Measurements from ENCODE around the gene HIVEP1.

Gene HIVEP1

GRCh38 chr6:12032783-12033573, 20.9 kb downstream of the HIVEP1 start:
- DNase-seq (ENCODE audit: low read depth), result no peak
- no peak for TF ChIP-seq CTCF (IDR thresholded peaks at IDR 0.05; ENCODE audit: low read length, missing control alignments)
- no peak overlapping the region for H3K4me3 ChIP-seq (replicated peaks; ENCODE audit: low read depth, low read length)

GRCh38 chr6:12033770-12034169, 21.7 kb downstream of the HIVEP1 start:
- TF ChIP-seq CTCF (IDR thresholded peaks at IDR 0.05; ENCODE audit: low read length, missing control alignments), result no peak
- DNase-seq (ENCODE audit: low read depth), result peak; percentile 81

GRCh38 chr6:12034349-12034748, 22.2 kb downstream of the HIVEP1 start:
- no peak overlapping the region for H3K4me3 ChIP-seq (replicated peaks; ENCODE audit: low read depth, low read length)
- TF ChIP-seq CTCF (IDR thresholded peaks at IDR 0.05; ENCODE audit: low read length, missing control alignments), result no peak
- DNase-seq (ENCODE audit: low read depth), result no peak

More at GRCh38 chr6:12033770-12034169, 21.7 kb downstream of the HIVEP1 start:
- no peak overlapping the region for H3K4me3 ChIP-seq (replicated peaks; ENCODE audit: low read depth, low read length)

- TF ChIP-seq CTCF (IDR thresholded peaks at IDR 0.05; ENCODE audit: low read length, missing control alignments), result no peak
- no peak overlapping the region for H3K4me3 ChIP-seq (replicated peaks; ENCODE audit: low read depth, low read length)
- peak; percentile 25 for DNase-seq (ENCODE audit: low read depth)
Observed at GRCh38 chr6:12034837-12035236, 22.7 kb downstream of the HIVEP1 start.

- DNase-seq (ENCODE audit: low read depth), result no peak
- no peak for TF ChIP-seq CTCF (IDR thresholded peaks at IDR 0.05; ENCODE audit: low read length, missing control alignments)
- H3K4me3 ChIP-seq (replicated peaks; ENCODE audit: low read depth, low read length), result no peak overlapping the region
Observed at GRCh38 chr6:12036766-12037165, 24.7 kb downstream of the HIVEP1 start.

GRCh38 chr6:12037798-12038197, 25.7 kb downstream of the HIVEP1 start:
- TF ChIP-seq CTCF (IDR thresholded peaks at IDR 0.05; ENCODE audit: low read length, missing control alignments), result no peak
- DNase-seq (ENCODE audit: low read depth), result no peak
- no peak overlapping the region for H3K4me3 ChIP-seq (replicated peaks; ENCODE audit: low read depth, low read length)

All from fibroblast of pulmonary artery (primary cell).